ENCODE data around the gene CMTM7.

DNA sequence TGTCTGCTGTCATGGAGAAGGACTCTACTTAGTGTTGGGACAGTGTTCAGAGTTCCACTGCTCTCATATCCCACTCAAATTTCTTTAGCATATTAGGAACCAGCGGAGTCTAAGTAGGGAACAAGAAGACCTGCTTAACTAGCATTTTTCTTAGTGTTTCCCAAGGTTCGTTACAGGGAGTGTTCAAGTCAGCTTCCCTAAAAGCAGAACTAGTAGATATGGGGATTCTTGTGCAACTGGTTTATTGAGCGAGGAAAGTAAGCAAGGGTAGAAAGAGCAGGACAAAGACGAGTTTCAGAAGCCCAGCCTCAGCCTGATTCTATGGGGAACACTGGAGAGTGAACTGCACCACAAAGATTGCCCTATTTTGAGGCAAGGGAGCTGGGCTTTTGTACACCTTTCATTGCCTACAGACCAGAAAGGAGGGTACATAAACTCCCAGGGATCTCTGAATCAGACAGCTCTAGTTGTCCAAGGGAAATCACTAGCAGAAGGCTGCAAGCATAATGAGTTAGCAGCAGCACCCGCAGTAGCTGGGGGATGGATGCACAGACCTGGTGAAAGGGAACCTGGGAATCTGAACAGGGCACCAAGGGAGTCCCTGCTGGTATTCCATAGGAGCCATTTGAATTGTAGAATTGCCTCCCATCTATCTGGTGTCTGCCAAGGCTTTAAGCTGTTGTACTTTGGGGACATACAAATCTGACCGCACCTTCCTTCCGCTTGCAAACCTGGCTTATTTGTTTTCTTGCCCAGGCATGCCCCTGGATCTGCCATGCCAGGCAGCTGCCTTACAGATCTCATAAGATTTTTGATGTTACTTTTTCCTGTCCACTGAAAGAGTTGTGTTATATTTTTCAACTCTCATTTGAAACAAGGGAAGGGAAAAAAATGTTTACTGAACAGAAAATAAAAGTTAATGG, 15.1 kb downstream of the CMTM7 start:
- TF ChIP-seq, protein P1, sequence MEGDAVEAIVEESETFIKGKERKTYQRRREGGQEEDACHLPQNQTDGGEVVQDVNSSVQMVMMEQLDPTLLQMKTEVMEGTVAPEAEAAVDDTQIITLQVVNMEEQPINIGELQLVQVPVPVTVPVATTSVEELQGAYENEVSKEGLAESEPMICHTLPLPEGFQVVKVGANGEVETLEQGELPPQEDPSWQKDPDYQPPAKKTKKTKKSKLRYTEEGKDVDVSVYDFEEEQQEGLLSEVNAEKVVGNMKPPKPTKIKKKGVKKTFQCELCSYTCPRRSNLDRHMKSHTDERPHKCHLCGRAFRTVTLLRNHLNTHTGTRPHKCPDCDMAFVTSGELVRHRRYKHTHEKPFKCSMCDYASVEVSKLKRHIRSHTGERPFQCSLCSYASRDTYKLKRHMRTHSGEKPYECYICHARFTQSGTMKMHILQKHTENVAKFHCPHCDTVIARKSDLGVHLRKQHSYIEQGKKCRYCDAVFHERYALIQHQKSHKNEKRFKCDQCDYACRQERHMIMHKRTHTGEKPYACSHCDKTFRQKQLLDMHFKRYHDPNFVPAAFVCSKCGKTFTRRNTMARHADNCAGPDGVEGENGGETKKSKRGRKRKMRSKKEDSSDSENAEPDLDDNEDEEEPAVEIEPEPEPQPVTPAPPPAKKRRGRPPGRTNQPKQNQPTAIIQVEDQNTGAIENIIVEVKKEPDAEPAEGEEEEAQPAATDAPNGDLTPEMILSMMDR (IDR thresholded peaks at IDR 0.05; ENCODE audit: low read depth, low read length, poor library complexity, severe bottlenecking): no peak
- TF ChIP-seq EZH2phosphoT487 (IDR thresholded peaks at IDR 0.05; ENCODE audit: borderline replicate concordance, low read length): no peak

All from DOHH2 (cell line).